OCI-LY7 (cell line): Measurements from ENCODE around the gene GALNT12. TPM values are rescaled to one million over a fixed set of nuclear protein-coding genes. Genes with fewer than 3 reads are reported as not detected.

Experiments used
- BruUV-seq: library from RNA; stranded (reverse); fragments of 400-500 nt; replicated peaks from 2 replicates; lab custom pipeline; 2021; lab: Mats Ljungman, UMichigan
- CTCF ChIA-PET: fragments of 300-600 bp; sonication (Branson Sonifier 250); formaldehyde crosslinking; loops from one replicate; lab custom pipeline; 2022; ENCODE audit warnings: antibody characterized with exemption; ENCODE audit not compliant: unreplicated experiment; lab: Charles Lee
- POLR2A ChIA-PET: fragments of 300-600 bp; sonication (Branson Sonifier 250); formaldehyde crosslinking; loops from one replicate; lab custom pipeline; 2022; ENCODE audit warnings: antibody characterized with exemption; lab: Charles Lee
- DNase-seq: peaks from one replicate; pipeline ENCODE4 v3.0.0-alpha.2; 2015; ENCODE audit warnings: low spot score
- H2AFZ ChIP-seq: fragments of 200-600 bp; sonication (generic), shearing (Covaris generic); 2 replicates; pipeline ENCODE4 v1.6.1; 2014; ENCODE audit warnings: mild to moderate bottlenecking, antibody characterized with exemption, low read length, moderate library complexity
- H3K27ac ChIP-seq: fragments of 200-600 bp; sonication (generic); 2 replicates; pipeline ENCODE4 v1.5.1; 2014; ENCODE audit warnings: mixed run types, low read depth, mild to moderate bottlenecking, moderate library complexity, low read length, inconsistent platforms; ENCODE audit not compliant: poor library complexity, severe bottlenecking
- H3K36me3 ChIP-seq: fragments of 200-600 bp; sonication (generic); 2 replicates; pipeline ENCODE4 v1.6.1; 2014; ENCODE audit warnings: mild to moderate bottlenecking, antibody characterized with exemption, low read length, moderate library complexity, mixed read lengths; ENCODE audit not compliant: insufficient read depth
- H3K4me1 ChIP-seq: fragments of 200-600 bp; sonication (generic); 2 replicates; pipeline ENCODE4 v1.5.1; 2014; ENCODE audit warnings: mild to moderate bottlenecking, low read length; ENCODE audit not compliant: insufficient read depth, poor library complexity, severe bottlenecking
- H3K4me2 ChIP-seq: fragments of 200-600 bp; sonication (generic); 2 replicates; pipeline ENCODE4 v1.6.1; 2014; ENCODE audit warnings: mild to moderate bottlenecking, low read length
- H3K4me3 ChIP-seq: fragments of 200-600 bp; sonication (generic); 2 replicates; pipeline ENCODE4 v1.5.1; 2014; ENCODE audit warnings: mild to moderate bottlenecking, low read depth, low read length; ENCODE audit not compliant: poor library complexity, severe bottlenecking
- H3K79me2 ChIP-seq: fragments of 200-600 bp; sonication (generic); 2 replicates; pipeline ENCODE4 v1.6.1; 2016; ENCODE audit warnings: low read depth, mild to moderate bottlenecking, low read length, moderate library complexity, mixed read lengths; ENCODE audit not compliant: insufficient read depth
- H3K9me2 ChIP-seq: fragments of 200-600 bp; sonication (generic); 2 replicates; pipeline ENCODE4 v1.6.1; 2016; ENCODE audit warnings: mild to moderate bottlenecking, low read length, mixed read lengths; ENCODE audit not compliant: insufficient read depth
- H3K9me3 ChIP-seq: fragments of 200-600 bp; sonication (generic); 2 replicates; pipeline ENCODE4 v1.6.1; 2014; ENCODE audit warnings: mild to moderate bottlenecking, mixed run types, low read length, mixed read lengths
- H4K20me1 ChIP-seq: fragments of 200-600 bp; sonication (generic); 2 replicates; pipeline ENCODE4 v1.6.1; 2014; ENCODE audit warnings: mild to moderate bottlenecking, antibody characterized with exemption, low read length, moderate library complexity, mixed read lengths; ENCODE audit not compliant: insufficient read depth
- CTCF ChIP-seq: fragments of 200-600 bp; sonication (generic); conservative IDR thresholded peaks from 2 replicates; pipeline ENCODE4 v1.5.1; 2014; ENCODE audit warnings: mild to moderate bottlenecking, antibody characterized with exemption, low read length, moderate library complexity, mixed read lengths
- EZH2phosphoT487 ChIP-seq: fragments of 200-600 bp; sonication (generic); IDR thresholded peaks from 2 replicates; pipeline ENCODE4 v1.6.1; 2018; ENCODE audit warnings: low read depth, borderline replicate concordance, mild to moderate bottlenecking, mixed run types, antibody characterized with exemption, low read length, moderate library complexity, mixed read lengths
- intact Hi-C: fragments of 100-400 bp; cut with micrococcal nuclease; formaldehyde crosslinking; loops from one replicate; pipeline ENCODE4 v1.10.0; 2022; ENCODE audit not compliant: unreplicated experiment
- total RNA-seq, 2 experiments: library from RNA; depleted of rRNA in 1 of 2; stranded (reverse); fragments of >200 nt in 1 of 2; shearing (Covaris generic) in 1 of 2; gene quantifications; 2 replicates each; pipeline ENCODE4 v1.2.3, GENCODE V29; 2014 to 2022

The GALNT12 gene
- total RNA-seq, 2 experiments from 2014 or later: 5.5 to 9.7 TPM

DNA sequence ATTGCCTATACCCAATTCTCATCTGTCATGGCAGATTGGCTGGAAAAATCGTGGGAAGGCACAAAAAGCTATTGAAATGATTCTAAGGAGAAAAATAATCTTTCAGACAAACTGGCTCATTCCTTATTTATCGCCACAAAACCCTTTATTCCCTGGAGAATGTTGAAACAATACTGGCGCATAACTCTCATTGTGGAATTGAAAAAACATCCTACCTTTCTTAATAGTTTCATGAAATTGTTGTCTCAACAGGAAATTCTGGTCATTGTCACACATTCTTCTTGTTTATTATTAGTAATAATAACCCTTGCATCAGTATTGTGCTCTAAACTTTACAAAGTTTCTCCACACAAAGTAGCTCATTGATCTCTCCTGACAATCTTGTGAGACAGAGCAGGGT, 87.3 kb downstream of the GALNT12 start:
- CTCF ChIA-PET: no interaction called here
- Histone ChIP-seq H4K20me1 (no peaks in the 10 kb centered on the region), H3K4me1 (no peaks in the 10 kb centered on the region), H3K27ac (no peak overlapping the region), H3K79me2 (no peaks in the 10 kb centered on the region), H3K9me3 (no peaks in the 10 kb centered on the region), H3K4me3 (no peak overlapping the region), H3K9me2 (no peaks in the 10 kb centered on the region), H2AFZ (no peak overlapping the region), H3K4me2 (no peak overlapping the region), H3K36me3 (no peaks in the 10 kb centered on the region)
- POLR2A ChIA-PET: no interaction called here
- intact Hi-C loops: no loop called here
- no peak for DNase-seq
- no TSS peak for BruUV-seq
- TF ChIP-seq EZH2phosphoT487: no peak
- TF ChIP-seq CTCF: no peak

DNA sequence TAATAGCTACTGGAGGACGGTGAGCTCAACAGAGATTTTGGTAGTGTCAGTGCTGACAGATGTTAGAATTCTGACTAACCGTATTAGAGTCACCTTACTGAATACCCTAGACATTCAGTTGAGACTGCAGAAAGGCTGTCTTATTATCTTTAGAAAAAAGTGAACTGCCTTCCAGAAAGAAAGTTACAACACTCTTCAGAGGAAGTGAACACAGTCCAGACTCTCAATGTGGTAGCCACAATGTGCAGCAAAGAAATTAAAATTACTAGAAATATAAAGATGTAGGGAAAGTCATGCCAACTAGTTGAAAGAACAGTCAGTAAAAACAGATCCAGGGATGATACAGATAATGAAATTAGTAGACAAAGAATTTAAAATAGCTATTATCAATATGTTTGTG, 89.2 kb downstream of the GALNT12 start:
- Histone ChIP-seq H3K27ac (no peak overlapping the region), H3K4me3 (no peak overlapping the region), H3K79me2 (no peaks in the 10 kb centered on the region), H4K20me1 (no peaks in the 10 kb centered on the region), H2AFZ (no peak overlapping the region), H3K4me1 (no peaks in the 10 kb centered on the region), H3K4me2 (no peak overlapping the region), H3K36me3 (no peaks in the 10 kb centered on the region), H3K9me3 (no peaks in the 10 kb centered on the region), H3K9me2 (no peaks in the 10 kb centered on the region)
- no peak for DNase-seq
- intact Hi-C loops: no loop called here
- TF ChIP-seq EZH2phosphoT487: no peak
- no peak for TF ChIP-seq CTCF
- ChIA-PET CTCF (no interaction called here), POLR2A (interaction anchor here (0.7 kb wide), 1 partner anchor 1360 kb away, joined by 3 read pairs; no protein-coding TSS in a partner anchor)
- BruUV-seq: no TSS peak

GRCh38 chr9:98897745-98898144, 90.3 kb downstream of the GALNT12 start:
- CTCF ChIA-PET: no interaction called here
- no peaks in the 10 kb centered on the region for H3K9me2 ChIP-seq
- H3K36me3 ChIP-seq: no peaks in the 10 kb centered on the region
- DNase-seq: no peak
- H2AFZ ChIP-seq: no peak overlapping the region
- POLR2A ChIA-PET: interaction anchor here (0.6 kb wide), 1 partner anchor 20 kb away, joined by 3 read pairs; no protein-coding TSS in a partner anchor
- no peaks in the 10 kb centered on the region for H3K9me3 ChIP-seq
- H3K4me3 ChIP-seq: no peak overlapping the region
- no peak overlapping the region for H3K4me2 ChIP-seq
- no peaks in the 10 kb centered on the region for H3K79me2 ChIP-seq
- H3K4me1 ChIP-seq: no peaks in the 10 kb centered on the region
- TF ChIP-seq CTCF: no peak
- 0 out of 2 replicates have a peak, but pooled peaks have one; percentile 52 for TF ChIP-seq EZH2phosphoT487
- H4K20me1 ChIP-seq: no peaks in the 10 kb centered on the region
- no TSS peak for BruUV-seq
- H3K27ac ChIP-seq: no peak overlapping the region
- intact Hi-C loops: no loop called here
